ENCODE data around the gene DDX59. TPM values are rescaled to one million over a fixed set of nuclear protein-coding genes. Genes with fewer than 3 reads are reported as not detected.

The DDX59 gene
- total and polyA plus RNA-seq, 7 donors = 16.9 to 40.1 (median 30.1) TPM

GRCh38 chr1:200694738-200695137 is 25.0 kb upstream of the DDX59 start:
- intact Hi-C loops (cut with DNase I) = no loop called here
- no peaks in the 10 kb centered on the region for H3K4me1 ChIP-seq
- 30 to 36% (median 34%) methylated on average over 3 of the region's 3 CpGs for WGBS, 3 donors
- H3K27ac ChIP-seq = no peak overlapping the region
- no peak for ATAC-seq
- H3K4me3 ChIP-seq = no peak overlapping the region
- no peaks in the 10 kb centered on the region for H3K27me3 ChIP-seq (ENCODE audit: insufficient read depth in 3 of 3, low read length in 2 of 3)
- no peak for TF ChIP-seq CTCF (IDR thresholded peaks at IDR 0.05)
- no peaks in the 10 kb centered on the region for H3K36me3 ChIP-seq (ENCODE audit: insufficient read depth in 1 of 2, low read depth in 1 of 2)
- no peak for DNase-seq
- no peaks in the 10 kb centered on the region for H3K9me3 ChIP-seq

GRCh38 chr1:200693327-200693726 is 23.6 kb upstream of the DDX59 start:
- no peaks in the 10 kb centered on the region for H3K9me3 ChIP-seq
- ATAC-seq (no peak), DNase-seq (no peak)
- no peak overlapping the region for H3K4me3 ChIP-seq
- no peak for TF ChIP-seq CTCF (IDR thresholded peaks at IDR 0.05)
- no peaks in the 10 kb centered on the region for H3K27me3 ChIP-seq (ENCODE audit: insufficient read depth in 3 of 3, low read length in 2 of 3)
- no peak overlapping the region for H3K27ac ChIP-seq
- intact Hi-C loops (cut with DNase I) = no loop called here
- no peaks in the 10 kb centered on the region for H3K4me1 ChIP-seq
- H3K36me3 ChIP-seq (ENCODE audit: insufficient read depth in 1 of 2, low read depth in 1 of 2) = no peaks in the 10 kb centered on the region

GRCh38 chr1:200692316-200692715 is 22.6 kb upstream of the DDX59 start:
- H3K9me3 ChIP-seq = no peaks in the 10 kb centered on the region
- no peaks in the 10 kb centered on the region for H3K27me3 ChIP-seq (ENCODE audit: insufficient read depth in 3 of 3, low read length in 2 of 3)
- H3K4me3 ChIP-seq = no peak overlapping the region
- intact Hi-C loops (cut with DNase I) = no loop called here
- ATAC-seq = no peak
- H3K36me3 ChIP-seq (ENCODE audit: insufficient read depth in 1 of 2, low read depth in 1 of 2) = no peaks in the 10 kb centered on the region
- no peak for TF ChIP-seq CTCF (IDR thresholded peaks at IDR 0.05)
- no peaks in the 10 kb centered on the region for H3K4me1 ChIP-seq
- 92 to 100% (median 93%) methylated on average over 1 of the region's 1 CpG for whole genome bisulfite sequencing, 3 donors
- DNase-seq = no peak
- no peak overlapping the region for H3K27ac ChIP-seq

- Histone ChIP-seq H3K4me1 (no peaks in the 10 kb centered on the region), H3K4me3 (no peak overlapping the region), H3K36me3 (ENCODE audit: insufficient read depth in 1 of 2, low read depth in 1 of 2) (no peaks in the 10 kb centered on the region), H3K27ac (no peak overlapping the region), H3K9me3 (no peaks in the 10 kb centered on the region), H3K27me3 (ENCODE audit: insufficient read depth in 3 of 3, low read length in 2 of 3) (no peaks in the 10 kb centered on the region)
- intact Hi-C loops (cut with DNase I) = no loop called here
- DNase-seq (no peak), ATAC-seq (no peak)
- 28 to 55% (median 37%) methylated on average over 2 of the region's 2 CpGs for WGBS, 3 donors
- no peak for TF ChIP-seq CTCF (IDR thresholded peaks at IDR 0.05)
Measured at GRCh38 chr1:200686620-200687019, 16.9 kb upstream of the DDX59 start.

DNA sequence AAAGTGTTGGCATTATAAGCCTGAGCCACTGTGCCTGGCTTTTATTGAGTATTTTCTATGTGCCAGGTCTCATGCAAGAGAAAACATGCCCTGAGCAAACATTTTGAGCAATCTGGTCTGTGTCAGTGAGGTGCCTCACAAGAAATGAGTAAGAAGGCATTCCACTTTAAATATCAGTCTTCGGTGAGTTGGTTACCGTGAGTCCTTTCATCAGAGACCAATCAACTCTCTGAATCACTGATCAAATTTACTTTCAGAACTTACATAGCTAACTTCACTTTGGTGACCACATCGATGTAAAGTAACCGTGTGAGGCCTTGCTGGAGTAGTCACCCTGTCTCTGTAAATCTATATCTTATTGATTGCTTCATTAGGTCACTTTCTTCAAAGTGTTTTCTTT is 14.3 kb upstream of the DDX59 start:
- Histone ChIP-seq H3K4me1 (no peaks in the 10 kb centered on the region), H3K4me3 (no peak overlapping the region), H3K27me3 (ENCODE audit: insufficient read depth in 3 of 3, low read length in 2 of 3) (no peaks in the 10 kb centered on the region), H3K9me3 (no peaks in the 10 kb centered on the region), H3K27ac (no peak overlapping the region), H3K36me3 (ENCODE audit: insufficient read depth in 1 of 2, low read depth in 1 of 2) (no peaks in the 10 kb centered on the region)
- intact Hi-C loops (cut with DNase I) = no loop called here
- TF ChIP-seq CTCF (IDR thresholded peaks at IDR 0.05) = no peak
- ATAC-seq = no peak
- WGBS, 3 donors = 70 to 83% (median 71%) methylated on average over 4 of the region's 4 CpGs
- DNase-seq = no peak
